ENCODE results near the gene CP. TPM values are rescaled to one million over a fixed set of nuclear protein-coding genes. Genes with fewer than 3 reads are reported as not detected.

Gene CP
- total and polyA plus RNA-seq, 2 of the 13 experiments (the other 11 are each of a cell fraction or from before 2014, with no cell fraction given): 42.6 to 789 TPM

- TF ChIP-seq BCLAF1 (IDR thresholded peaks at IDR 0.05): no peak
- 0 out of 2 replicates have a peak, but pooled peaks have one; percentile 29 for TF ChIP-seq NFATC3 (CRISPR knock-in tag; IDR thresholded peaks at IDR 0.05)
- TF ChIP-seq HNF4G (IDR thresholded peaks at IDR 0.05; ENCODE audit: borderline replicate concordance, low read depth, low read length): no peak
- TF ChIP-seq HNF4G (CRISPR knock-in tag; IDR thresholded peaks at IDR 0.05; ENCODE audit: borderline replicate concordance, low read depth): peak; percentile 46; the same call in 1 of the 2 replicates
- no peak for TF ChIP-seq TCF12 (IDR thresholded peaks at IDR 0.05)
- TF ChIP-seq TCF12 (CRISPR knock-in tag; IDR thresholded peaks at IDR 0.05): peak; percentile 69
- peak; percentile 22; the same call in 1 of the 2 replicates for TF ChIP-seq ZNF350 (CRISPR knock-in tag; IDR thresholded peaks at IDR 0.05; ENCODE audit: borderline replicate concordance, low read depth)
- no peak for TF ChIP-seq ARHGAP35 (CRISPR knock-in tag; IDR thresholded peaks at IDR 0.05; ENCODE audit: borderline replicate concordance)
- TF ChIP-seq ZNF292 (CRISPR knock-in tag; IDR thresholded peaks at IDR 0.05; ENCODE audit: borderline replicate concordance, low read depth): peak; percentile 81; the same call in 1 of the 2 replicates
- TF ChIP-seq SP5 (CRISPR knock-in tag; IDR thresholded peaks at IDR 0.05; ENCODE audit: borderline replicate concordance, low read depth): peak; percentile 61; the same call in 1 of the 2 replicates
- TF ChIP-seq MNT (IDR thresholded peaks at IDR 0.05): peak; percentile 69
- peak; percentile 66 to 74 for TF ChIP-seq POLR2A (IDR thresholded peaks at IDR 0.05; ENCODE audit: insufficient read depth in 1 of 2, low read depth in 2 of 2, low read length in 2 of 2)
- TF ChIP-seq SRF (IDR thresholded peaks at IDR 0.05; ENCODE audit: low read depth, low read length): peak; percentile 13; the same call in 1 of the 2 replicates
- TF ChIP-seq MIER3 (CRISPR knock-in tag; IDR thresholded peaks at IDR 0.05; ENCODE audit: borderline replicate concordance): peak; percentile 88; the same call in 1 of the 2 replicates
- no peak; the same call in none of the 2 replicates for TF ChIP-seq KMT2B (CRISPR knock-in tag; IDR thresholded peaks at IDR 0.05)
- no peak for TF ChIP-seq ZNF670 (CRISPR knock-in tag; IDR thresholded peaks at IDR 0.05; ENCODE audit: borderline replicate concordance)
- TF ChIP-seq ZNF672 (CRISPR knock-in tag; IDR thresholded peaks at IDR 0.05): no peak
- TF ChIP-seq RFX5 (IDR thresholded peaks at IDR 0.05; ENCODE audit: low read depth, low read length): no peak
- TF ChIP-seq TSC22D2 (CRISPR knock-in tag; IDR thresholded peaks at IDR 0.05; ENCODE audit: borderline replicate concordance): 0 out of 2 replicates have a peak, but pooled peaks have one; percentile 45
- TF ChIP-seq RNF2 (conservative IDR thresholded peaks at IDR 0.05; ENCODE audit: low read depth): no peak
- no peak for TF ChIP-seq SIX4 (CRISPR knock-in tag; IDR thresholded peaks at IDR 0.05)
- peak; percentile 30; the same call in 1 of the 2 replicates for TF ChIP-seq ZNF580 (CRISPR knock-in tag; IDR thresholded peaks at IDR 0.05; ENCODE audit: borderline replicate concordance, low read depth)
- no peak for TF ChIP-seq ZNF777 (CRISPR knock-in tag; IDR thresholded peaks at IDR 0.05)
These were observed 3.3 kb upstream of the CP start (continued) for GRCh38 chr3:149224736-149225594.

All from HepG2 (cell line).